Body of pancreas (tissue), 4 donors: Measurements from ENCODE around the gene ELP2.

Source experiments
- CTCF ChIP-seq, 7 experiments: fragments of 450-650 bp in 4 of 7; fragments of 200-600 bp in 3 of 7; sonication (generic) in 3 of 7; IDR thresholded peaks; one replicate each; pipeline ENCODE4 v1.5.1; 2016 to 2019; ENCODE audit warnings: antibody characterized with exemption in 7 of 7
- POLR2A ChIP-seq, 3 donors: fragments of 450-650 bp; IDR thresholded peaks; one replicate each; pipeline ENCODE4 v1.6.1; 2016; ENCODE audit warnings: antibody characterized with exemption in 3 of 3, mild to moderate bottlenecking in 2 of 3

DNA sequence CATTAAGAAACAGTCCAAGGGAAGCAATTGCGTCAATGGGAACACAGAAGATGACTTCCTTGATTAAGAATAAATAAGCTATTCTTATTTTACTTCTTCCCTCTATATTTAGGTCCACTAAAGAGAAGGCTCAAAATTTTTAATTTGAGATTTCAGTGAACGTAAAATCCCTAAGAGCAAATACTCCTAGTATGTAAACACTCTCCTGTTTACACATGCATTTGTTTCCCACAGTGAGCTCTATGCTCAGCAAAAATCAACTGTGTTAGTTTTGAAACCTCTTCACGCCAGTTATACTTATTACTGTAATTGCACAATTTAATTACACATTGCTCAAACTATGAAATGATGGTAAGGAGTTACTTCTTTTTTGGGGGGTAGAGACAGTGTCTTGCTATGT lies 9.4 kb upstream of the ELP2 start:
- TF ChIP-seq POLR2A (IDR thresholded peaks at IDR 0.05) = no peak
- TF ChIP-seq CTCF (IDR thresholded peaks at IDR 0.05) = no peak
